ENCODE measurements around the gene KIAA0753.

The KIAA0753 gene

DNA sequence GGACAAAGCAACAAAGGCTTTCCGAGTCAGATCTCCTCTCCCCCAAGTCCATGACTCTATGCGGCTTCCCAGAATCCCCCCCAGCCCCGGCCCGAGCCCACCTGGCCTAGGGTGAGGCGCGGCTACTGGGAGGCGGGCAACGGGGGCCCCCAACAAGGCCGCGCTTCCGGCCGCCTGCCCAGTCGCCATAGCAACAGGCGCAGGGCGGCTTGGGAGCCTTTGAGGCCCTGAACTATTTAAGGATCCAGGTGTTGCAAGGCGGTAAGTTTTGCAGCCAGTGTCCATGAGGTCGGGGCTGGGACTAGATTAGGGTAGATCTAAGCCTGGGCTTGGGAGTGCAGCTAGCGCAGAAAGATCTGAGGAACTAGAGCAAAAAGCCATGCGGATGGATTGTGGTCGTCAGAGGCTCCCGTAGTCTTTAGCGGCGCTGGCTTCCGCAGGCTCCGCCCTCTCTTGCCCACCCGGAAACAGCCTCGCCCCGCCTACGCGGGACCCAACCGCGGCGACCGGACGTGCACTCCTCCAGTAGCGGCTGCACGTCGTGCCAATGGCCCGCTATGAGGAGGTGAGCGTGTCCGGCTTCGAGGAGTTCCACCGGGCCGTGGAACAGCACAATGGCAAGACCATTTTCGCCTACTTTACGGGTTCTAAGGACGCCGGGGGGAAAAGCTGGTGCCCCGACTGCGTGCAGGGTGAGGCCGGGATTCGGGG lies at the start of gene KIAA0753, which contains the start of gene TXNDC17:
Gene KIAA0753, minus strand, starts transcription at position 176 of the 711 bp plus-strand sequence. CDS start 5,608 bp downstream, outside the sequence.
Gene TXNDC17, plus strand, starts transcription at position 525 of the 711 bp plus-strand sequence. Its CDS starts 23 bp downstream, at position 548.
- DNase-seq: peak; percentile 95

DNA sequence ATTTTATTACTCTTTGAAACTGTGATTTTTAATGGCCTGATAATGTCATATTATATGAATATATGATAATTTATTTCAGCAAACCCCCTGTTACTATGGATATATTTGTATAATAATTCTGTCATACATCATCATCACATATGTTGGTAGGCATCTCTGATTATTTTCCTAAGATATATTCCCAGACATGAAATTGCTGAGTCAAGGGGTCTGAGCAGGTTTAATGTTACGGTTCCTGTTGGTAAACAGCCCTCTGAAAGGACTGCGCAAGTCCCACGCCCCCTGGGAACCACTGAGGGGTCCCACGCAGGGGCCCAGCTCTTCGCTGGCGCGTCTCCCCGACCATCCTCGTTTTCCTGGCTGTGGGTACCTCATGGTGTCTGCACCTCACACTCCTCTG lies 48.4 kb upstream of the KIAA0753 start:
- DNase-seq: no peak

DNA sequence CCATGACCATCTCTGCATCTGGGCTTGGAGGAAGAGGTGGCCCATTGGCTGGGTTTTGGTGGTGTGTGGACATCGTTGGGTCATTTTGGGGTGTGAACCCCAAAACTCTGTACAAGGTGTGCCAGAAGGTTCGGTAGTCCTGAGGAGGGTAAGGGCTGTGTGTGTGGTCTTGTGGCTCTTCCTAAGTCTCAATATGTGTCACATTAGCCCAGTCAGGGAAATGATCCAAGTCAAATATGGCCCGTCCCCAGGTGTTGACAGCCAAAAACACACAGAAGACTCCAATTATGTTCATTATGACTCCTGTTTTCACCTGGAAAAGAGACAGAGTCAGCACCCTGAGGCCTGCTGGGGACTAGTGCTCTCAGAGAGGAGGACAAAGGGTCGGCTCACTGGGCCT lies 45.5 kb upstream of the KIAA0753 start:
- DNase-seq: peak; percentile 11

DNA sequence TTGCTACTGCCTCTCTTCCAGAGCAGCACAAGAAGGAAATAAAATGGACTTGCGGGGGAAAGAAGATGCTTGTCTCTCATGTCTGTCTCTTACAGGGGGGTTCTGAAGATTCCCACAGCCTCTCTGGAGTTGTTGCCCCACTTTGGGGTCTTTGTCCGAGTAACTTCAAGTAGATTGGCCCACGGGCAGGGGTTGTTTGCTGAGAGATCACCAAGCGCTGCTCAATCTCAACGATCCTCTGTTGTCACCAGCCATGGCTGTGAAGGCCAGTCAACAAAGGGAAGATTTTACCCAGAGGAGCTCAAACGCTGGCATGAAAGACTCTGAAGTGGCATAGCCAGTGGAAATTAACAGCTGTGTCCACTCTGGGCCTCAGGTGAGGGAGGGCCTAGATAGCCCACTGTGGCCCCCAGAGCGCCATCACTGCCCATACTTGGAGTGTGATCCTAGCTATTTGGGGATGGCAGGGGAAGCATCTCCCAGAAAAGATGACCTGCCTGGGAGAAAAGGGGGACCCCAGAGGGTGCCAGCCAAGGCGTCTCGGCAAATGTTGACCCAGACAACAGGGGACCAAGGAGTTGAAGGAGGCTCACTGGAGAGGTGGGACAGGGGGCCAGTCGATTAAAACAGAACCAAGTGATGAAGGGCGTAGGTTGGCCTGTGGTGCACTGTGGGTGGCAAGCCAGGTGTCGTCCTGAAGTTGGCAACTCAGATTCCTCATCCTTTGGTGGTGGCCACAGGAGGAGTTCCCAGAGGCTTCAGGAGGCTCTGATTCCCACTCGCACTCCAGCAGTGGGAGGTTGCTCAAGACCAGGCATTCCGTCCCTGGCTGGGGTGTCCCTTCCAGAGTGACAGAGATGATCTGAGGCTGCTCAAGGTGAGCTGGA lies 44.6 kb upstream of the KIAA0753 start:
- no peak for DNase-seq

DNA sequence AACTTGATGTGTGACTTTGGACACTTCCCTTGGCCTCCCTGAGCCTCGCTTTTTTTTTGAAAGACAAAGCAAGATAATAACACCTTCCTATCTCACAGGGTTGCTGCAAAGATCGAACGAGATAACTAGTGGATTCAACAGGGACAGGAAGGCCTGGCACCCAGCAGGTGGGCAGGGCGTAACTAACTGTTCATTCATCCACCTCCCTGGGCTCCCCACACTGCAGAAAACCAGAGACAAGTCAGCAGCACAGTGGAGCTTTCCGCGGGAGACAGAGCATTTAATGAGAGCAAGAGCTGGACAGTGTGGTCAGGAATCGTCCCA lies 43.9 kb upstream of the KIAA0753 start:
- no peak for DNase-seq

DNA sequence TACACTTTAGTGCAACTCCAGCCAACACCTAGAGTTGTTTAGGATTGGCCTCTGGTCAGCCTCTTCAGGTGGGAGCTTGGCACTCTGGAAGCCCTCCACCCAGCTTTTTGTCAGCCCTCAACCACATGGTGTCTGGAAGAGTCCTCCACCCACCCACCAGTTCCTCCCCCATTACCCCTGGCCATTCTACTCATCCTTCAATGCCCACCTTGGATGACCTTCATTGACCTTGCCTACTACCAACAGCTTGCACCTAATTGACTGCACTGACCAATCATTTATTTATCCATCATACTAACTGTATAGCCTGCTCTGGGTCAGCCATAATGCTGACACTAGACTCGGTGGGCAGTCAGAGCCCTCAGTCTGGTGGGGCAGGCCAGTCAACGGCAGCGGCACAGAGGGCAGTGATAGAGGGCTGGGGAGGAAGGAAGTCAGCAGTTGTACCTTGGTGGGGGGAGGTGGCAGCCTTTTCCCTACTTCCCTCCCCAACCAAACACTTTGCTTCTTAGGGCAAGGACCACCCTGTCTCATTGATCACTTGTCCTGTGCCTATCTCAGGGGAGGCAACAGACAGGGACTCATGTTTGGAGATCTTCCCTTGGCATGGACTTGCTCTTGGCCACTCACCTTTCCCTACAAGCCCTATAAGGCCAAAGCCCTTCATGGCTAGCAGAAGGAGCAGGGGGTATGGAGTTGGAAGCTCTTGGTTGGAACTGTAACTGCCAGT lies 43.4 kb upstream of the KIAA0753 start:
- DNase-seq: no peak

DNA sequence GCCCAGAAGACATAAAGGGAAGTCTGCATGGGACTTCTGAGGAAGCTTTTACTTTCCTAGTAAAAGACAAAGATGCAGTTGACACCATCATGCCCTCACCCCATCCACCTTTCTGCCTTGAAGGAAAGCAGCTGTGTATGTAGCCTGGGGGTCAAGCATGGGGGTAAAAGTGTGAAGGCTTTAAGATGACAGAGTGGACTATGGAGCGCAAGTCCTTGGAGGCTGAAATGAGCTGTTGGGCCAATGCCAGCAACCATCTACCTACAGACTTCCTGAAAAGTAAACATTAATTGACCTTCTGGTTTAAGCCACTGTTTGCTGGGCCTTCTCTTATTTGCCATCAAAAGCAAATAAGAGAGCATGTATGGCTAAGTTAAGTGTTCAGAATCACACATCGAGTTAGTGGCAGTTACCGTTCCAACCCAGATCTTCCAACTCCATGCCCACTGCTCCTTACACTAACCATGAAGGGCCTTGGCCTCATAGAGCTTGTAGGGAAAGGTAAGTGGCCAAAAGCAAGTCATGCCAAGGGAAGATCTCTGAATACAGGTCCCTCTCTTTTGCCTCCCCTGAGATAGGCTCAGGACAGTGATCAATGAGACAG lies 42.7 kb upstream of the KIAA0753 start:
- DNase-seq: no peak

DNA sequence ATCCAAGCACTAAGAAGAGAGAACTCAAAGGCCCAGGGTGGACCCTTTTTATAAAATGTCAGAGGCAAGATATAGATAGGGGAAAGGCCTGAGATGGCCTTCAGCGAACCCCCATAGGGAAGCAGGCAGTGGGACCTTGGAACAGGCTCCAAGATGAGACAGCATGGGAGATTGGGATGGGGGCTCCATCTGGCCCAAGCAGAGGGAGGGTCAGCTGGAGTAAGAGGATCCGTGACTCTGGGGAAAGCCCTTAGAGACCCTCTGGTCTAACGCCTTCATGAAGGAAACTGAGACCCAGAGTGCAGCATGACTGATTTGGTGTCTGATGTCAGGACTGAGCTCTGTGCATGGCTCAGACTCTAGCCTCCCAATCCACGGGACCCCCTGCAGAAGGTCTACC lies 41.8 kb upstream of the KIAA0753 start:
- DNase-seq: no peak

DNA sequence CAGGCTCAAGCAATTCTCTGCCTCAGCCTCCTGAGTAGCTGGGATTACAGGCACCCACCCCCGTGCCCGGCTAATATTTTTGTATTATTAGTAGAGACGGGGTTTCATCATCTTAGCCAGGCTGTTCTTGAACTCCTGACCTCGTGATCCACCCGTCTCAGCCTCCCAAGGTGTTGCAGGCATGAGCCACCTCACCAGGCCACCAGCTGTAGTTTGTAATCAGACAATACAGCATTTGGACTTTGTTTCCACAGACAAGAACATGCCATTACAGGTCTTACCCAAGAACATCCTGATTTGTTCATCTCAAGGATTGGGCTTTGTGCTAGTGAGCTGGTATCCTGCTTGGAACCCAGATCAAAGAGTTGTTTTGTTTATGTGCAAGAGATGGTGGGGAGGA lies 41.2 kb upstream of the KIAA0753 start:
- no peak for DNase-seq

DNA sequence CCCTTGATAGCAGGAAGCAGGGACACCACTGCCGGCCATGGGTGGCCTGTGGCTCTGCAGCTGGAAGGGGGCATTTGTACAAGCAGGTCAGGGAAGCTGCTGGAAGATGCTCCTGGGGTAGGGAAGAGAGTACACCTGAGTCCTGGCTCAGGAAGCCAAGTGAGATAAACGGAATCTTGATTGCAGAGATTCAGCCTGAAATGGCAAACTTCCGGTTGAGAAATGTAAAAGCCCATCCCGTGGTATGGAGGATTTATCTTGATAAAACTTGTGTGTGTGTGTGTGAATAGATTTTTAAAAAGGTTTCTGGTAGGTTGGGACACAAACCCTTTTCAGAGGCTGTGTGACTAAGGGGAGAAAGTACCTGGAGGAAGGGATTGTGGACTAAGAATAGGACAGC lies 40.7 kb upstream of the KIAA0753 start:
- no peak for DNase-seq

DNA sequence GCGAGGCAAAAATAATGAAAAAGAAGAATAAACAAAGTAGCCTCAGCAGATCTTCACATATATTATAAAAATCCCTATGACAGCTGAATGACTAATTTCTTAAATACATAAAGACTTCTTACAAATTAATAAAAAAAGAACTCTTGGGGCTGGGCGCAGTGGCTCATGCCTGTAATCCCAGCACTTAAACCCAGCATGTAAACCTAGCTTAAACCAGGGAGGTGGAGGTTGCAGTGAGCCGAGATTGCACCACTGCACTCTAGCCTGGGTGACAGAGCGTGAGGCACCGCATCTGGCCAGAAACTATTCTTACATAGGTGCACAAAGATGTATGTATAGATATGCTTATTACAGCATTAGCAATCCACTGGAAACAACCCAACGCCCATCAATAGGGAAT lies 38.7 kb upstream of the KIAA0753 start:
- DNase-seq: no peak

DNA sequence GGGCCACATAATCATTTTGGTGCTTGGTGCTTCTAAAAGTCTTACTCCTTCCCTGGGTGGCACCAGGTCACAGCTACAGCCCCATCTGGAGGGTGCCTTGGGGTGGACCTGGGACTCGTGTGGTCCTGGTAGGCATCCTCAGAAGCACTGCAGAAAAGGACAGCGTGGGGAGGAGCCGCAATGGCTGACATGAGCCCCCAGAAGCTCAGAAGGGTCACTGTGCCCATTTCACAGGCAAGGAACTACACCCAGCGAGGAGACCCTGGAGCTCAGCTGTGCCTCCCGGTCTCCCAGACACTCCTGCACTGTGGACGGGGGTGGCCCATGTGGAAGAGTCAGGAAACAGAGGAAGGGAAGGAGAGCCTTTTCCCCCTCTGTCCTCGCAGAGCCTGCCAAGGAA lies 37.4 kb upstream of the KIAA0753 start:
- no peak for DNase-seq

DNA sequence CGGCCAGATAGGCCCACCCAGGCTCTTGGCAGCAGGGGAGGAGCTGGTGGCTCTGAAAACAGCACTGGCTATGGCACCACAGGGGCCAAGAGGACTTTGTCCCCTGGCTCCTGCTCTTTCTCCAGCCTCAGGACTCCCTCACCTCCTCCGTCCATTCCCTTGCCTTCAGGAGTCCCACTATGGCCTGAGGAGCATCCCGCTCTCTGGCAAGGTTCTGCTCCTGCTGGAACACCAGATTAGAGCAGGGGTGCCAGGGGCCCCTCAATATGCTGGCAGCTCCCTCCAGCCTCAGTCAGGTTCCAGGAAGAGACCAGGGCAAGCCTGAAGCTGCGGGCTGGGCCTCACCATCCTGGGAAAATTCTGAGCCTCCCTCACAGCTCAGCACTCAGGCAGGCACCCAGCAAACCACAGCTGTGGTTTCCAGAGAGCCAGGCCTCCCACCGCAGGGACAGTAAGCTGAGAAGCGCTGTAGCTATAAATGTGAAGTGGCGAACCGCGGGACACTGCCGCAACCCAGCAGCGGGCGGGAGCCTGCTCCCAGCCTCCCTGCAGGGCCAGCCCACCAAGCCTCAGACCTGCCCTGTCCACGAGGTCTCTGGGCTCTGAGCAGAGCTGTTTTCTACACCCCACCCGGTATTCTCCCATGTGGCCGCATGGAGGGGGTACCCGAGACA lies 36.8 kb upstream of the KIAA0753 start:
- DNase-seq: no peak

DNA sequence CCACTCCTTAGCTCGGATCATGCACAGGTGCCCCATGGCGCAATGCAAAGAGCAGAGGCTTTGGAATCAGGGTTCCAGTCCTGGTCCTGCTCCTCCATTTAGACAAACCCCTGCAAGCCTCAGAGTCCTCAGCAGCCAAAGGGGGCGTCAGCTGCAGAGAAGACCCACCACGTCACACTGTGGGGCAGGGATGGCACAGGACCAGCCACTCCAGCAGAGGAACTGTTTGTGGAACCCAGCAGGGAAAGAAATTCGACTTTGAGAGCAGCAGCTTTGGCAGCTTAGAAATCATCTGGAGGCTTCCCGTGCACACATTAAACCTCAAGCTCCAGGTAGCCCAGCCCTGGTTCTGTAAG lies 36.3 kb upstream of the KIAA0753 start:
- no peak for DNase-seq

DNA sequence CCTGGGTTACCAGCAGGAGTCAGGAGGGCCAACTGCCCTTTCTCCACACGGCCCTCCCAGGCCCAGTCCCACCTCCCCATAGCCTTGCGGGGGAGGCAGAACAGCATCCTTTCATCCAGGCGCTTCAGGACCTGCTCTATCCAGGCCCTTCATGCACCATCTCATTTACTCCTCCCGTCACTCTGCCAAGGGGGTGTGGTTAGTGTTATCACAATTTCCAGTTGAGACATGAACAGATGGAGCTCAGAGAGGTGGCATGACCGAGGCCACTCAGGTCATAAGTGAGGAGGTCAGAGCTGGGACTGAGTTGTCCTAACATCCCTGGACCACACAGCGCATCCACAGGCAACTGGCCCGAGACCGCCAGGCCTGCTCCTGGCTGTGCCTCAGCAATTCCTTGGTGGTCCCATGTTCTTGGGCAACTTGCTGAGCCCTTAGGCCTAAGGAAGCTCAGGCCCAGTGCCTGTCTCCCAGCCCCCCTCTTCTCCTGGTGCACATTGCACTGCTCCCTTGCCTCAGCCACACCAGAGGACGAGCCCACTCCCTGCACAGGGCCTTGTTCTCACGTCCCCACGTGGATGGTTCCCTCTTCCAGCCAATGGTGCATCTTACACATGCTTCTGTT lies 34.8 kb upstream of the KIAA0753 start:
- no peak for DNase-seq

DNA sequence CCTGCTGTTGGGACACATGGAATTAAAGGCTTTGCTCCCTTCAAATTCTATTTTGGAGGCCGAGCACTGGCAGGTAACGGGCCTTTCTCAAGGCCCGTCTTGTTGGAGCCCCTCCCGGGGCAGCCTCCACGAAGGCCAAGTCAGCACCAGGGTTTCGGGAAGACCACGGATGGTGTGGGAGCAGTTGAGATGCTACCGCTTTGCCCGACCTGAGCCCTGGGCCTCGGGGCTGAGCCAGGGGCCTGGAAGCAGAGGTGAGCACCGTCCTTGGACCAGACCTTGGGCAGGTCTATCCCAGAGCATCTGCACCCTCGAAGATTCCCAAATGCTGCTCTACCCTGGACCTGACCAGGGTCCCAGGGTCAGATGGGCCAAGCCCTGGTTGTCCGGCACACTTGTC lies 34.1 kb upstream of the KIAA0753 start:
- no peak for DNase-seq

DNA sequence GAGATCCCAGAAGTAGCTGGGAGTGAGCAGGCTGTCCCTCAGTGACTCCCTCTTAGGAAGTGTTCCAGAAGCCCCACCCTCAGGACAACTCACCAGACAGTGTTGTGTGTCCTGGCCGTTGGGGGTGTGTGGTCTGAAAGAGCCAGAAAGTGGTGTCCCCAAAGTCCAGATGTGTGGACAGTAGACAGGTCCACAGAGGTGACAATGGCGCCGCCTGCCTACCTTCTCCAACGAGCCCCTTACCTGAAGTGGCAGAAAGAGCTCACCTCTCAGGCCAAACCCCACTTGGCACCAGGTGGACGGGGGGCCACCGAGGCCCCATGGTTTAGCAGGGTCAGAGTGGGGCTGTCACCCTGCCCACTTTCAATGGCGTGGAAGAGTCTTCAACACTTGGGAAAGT lies 30.9 kb upstream of the KIAA0753 start:
- DNase-seq: no peak

DNA sequence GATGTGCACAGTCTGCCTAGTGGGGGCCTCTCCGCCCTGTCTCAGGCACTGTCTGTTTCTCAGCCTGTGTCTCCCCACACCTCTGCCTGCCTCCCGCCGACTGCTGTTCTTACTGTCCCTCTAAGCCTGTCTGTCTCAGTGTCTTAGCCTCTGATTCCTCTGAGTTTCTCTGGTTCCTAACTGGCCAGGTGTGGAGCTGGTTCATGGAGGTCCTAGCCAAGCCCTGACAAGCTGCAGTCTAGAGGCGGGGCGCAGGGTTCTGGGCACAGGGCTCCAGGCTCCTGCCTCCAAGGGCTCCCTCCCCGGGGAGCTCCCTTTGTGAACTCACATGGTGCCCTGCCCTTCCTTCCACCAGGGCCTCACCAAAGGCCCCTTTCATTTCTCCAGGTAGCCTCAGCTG lies 30.5 kb upstream of the KIAA0753 start:
- no peak for DNase-seq

DNA sequence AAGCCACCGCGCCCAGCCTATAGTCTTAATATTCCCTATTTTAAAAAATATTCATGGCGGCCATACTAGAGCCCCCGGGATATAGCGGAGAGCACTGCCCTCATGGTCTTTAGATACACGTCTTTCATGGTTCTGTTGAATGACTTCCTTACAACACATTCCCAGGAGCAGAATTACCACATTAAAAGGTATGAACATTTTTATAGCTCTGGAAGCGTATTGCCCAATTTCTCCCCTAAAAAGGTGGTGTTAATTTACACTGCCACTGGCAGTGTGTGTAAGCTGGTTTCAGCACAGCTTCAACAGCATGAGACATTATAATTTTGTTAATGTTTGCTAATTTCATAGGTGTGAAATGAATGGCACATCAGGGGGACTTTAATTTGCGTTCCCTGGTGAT lies 30.1 kb upstream of the KIAA0753 start:
- no peak for DNase-seq

DNA sequence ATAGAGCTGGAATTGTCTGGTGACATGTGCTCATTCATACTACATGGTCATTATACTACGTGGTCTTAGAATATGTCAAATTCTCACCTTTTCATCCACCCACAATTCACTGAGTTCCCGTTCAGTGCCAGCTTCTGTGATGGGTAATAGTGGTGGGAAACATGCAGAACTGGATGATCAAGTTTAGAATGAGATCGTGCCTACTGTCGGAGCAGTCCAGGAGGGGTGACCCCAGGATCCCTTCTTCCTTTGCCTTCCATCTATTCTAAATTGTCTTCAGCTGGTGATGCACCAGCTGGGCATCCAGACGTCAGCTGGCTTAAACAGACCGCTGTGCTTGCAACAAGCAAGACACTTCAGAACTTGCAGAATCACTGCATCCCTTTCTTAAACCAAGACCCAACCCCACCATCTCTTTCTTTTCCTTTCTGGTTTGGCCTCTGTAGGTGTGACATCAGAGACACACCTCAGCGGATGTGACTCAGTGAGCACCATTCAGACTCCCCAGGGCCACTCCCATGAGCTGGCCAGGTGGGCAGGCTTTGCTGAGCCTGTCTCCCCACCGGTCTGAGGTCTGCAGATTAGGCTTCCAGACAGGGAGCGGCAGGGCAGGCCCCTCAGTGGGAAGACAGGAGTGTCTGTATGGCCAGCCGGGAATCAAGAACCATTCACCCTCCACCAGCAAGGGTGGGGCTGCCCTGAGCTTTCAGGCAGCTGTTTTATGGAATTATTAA lies 29.1 kb upstream of the KIAA0753 start:
- no peak for DNase-seq

DNA sequence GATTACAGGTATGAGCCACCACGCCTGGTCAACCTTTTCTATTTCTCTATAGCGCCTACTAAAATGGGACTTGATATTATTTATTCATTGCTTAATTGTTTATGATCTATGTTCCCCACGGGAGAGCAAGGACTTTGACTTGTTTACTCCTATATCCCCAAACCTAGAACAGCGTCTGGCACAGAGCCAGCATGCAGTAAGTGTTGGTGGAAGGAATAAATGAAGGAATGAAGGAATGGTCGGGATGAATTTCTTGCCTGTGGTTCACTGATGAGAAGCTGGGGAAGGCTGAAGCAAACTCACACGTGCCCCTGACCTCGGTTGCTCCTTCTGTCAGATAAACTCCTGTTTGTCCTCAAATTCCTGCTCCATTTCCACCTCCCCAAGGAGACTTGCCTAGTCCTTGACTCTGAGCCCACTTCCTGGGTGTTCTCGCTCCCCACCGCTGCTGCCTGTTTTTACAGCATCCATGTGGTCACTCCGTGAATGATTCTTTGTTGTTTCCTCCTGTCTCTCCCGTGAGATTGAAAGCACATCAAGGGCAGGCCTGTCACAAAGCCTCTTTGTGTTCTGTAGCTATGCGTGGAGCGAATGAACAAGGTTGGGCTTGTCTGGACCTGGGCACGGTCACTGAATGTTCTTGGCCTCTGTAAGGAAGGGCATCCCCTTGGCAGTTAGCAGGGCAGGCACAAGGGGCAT lies 28.4 kb upstream of the KIAA0753 start:
- DNase-seq: no peak
